DOHH2 (cell line): Measurements from ENCODE around the gene SAG.

Source experiments
- EZH2phosphoT487 ChIP-seq: fragments of 200-600 bp; sonication (generic); IDR thresholded peaks from 2 replicates; pipeline ENCODE4 v1.6.1; 2017; ENCODE audit warnings: borderline replicate concordance, mild to moderate bottlenecking, antibody characterized with exemption, low read length, moderate library complexity, mixed read lengths
- TF ChIP-seq, protein P1 (sequence below): fragments of 200-600 bp; sonication (generic); IDR thresholded peaks from one replicate; pipeline ENCODE4 v1.5.1; 2014; ENCODE audit warnings: antibody characterized with exemption, mild to moderate bottlenecking, low read depth, low read length; ENCODE audit not compliant: poor library complexity, severe bottlenecking

DNA sequence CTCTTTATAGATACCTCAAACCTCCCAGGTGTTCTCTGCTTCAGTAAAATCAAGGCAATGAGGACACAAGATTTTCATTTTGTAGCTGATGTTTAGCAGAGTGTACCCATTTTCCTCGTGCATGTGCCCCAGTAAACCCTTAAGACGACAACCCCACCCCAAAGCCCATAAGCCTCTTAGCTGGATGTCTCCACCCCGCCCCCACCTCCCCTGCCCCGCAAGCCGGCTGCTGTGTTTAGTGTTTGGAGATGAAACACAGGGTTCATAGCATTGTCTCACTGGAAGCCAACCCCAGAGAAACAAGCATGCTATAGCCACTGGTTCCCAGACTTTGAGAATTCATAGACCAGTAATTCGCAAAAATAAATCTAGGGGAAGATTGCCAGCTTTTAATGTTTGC, 5.8 kb upstream of the SAG start:
- TF ChIP-seq, protein P1, sequence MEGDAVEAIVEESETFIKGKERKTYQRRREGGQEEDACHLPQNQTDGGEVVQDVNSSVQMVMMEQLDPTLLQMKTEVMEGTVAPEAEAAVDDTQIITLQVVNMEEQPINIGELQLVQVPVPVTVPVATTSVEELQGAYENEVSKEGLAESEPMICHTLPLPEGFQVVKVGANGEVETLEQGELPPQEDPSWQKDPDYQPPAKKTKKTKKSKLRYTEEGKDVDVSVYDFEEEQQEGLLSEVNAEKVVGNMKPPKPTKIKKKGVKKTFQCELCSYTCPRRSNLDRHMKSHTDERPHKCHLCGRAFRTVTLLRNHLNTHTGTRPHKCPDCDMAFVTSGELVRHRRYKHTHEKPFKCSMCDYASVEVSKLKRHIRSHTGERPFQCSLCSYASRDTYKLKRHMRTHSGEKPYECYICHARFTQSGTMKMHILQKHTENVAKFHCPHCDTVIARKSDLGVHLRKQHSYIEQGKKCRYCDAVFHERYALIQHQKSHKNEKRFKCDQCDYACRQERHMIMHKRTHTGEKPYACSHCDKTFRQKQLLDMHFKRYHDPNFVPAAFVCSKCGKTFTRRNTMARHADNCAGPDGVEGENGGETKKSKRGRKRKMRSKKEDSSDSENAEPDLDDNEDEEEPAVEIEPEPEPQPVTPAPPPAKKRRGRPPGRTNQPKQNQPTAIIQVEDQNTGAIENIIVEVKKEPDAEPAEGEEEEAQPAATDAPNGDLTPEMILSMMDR = no peak
- no peak for TF ChIP-seq EZH2phosphoT487
